Renal pelvis (tissue), 4 donors: ENCODE data around the gene ASPSCR1. TPM values are rescaled to one million over a fixed set of nuclear protein-coding genes. Genes with fewer than 3 reads are reported as not detected.

Experiments used
- DNase-seq: peaks from one replicate; pipeline ENCODE4 v3.0.0-alpha.2; 2013
- polyA plus RNA-seq, 3 donors: library from polyadenylated mRNA; unstranded; fragments of 120-200 nt; gene quantifications; one replicate each; pipeline ENCODE4 v1.2.1, GENCODE V29; 2013; ENCODE audit not compliant: insufficient read length in 3 of 3

ASPSCR1 gene
- polyA plus RNA-seq, 3 donors, result 37.2 to 40.1 (median 37.4) TPM

- DNase-seq, result no peak
Measured at GRCh38 chr17:82052638-82053059, 75.2 kb downstream of the ASPSCR1 start.

- DNase-seq, result no peak
Measured at GRCh38 chr17:82053130-82053529, 75.7 kb downstream of the ASPSCR1 start.

GRCh38 chr17:82053556-82054263 lies 76.3 kb downstream of the ASPSCR1 start:
- DNase-seq, result no peak

- no peak for DNase-seq
Measured at GRCh38 chr17:82054351-82055022, 77.1 kb downstream of the ASPSCR1 start.

GRCh38 chr17:82055023-82055964 lies 77.9 kb downstream of the ASPSCR1 start:
- DNase-seq, result no peak

GRCh38 chr17:82055965-82056728 lies 78.7 kb downstream of the ASPSCR1 start:
- DNase-seq, result no peak

GRCh38 chr17:82056729-82057621 lies 79.5 kb downstream of the ASPSCR1 start:
- no peak for DNase-seq

GRCh38 chr17:82058230-82058854 lies 80.9 kb downstream of the ASPSCR1 start:
- no peak for DNase-seq

- no peak for DNase-seq
Measured at GRCh38 chr17:82058855-82059249, 81.4 kb downstream of the ASPSCR1 start.

GRCh38 chr17:82059272-82060000 lies 82.0 kb downstream of the ASPSCR1 start:
- DNase-seq, result no peak

- no peak for DNase-seq
Measured at GRCh38 chr17:82060001-82060380, 82.6 kb downstream of the ASPSCR1 start.

GRCh38 chr17:82060614-82061013 lies 83.2 kb downstream of the ASPSCR1 start:
- DNase-seq, result no peak

GRCh38 chr17:82061047-82061925 lies 83.9 kb downstream of the ASPSCR1 start:
- DNase-seq, result no peak

- DNase-seq, result no peak
Measured at GRCh38 chr17:82062076-82062983, 84.9 kb downstream of the ASPSCR1 start.

GRCh38 chr17:82062984-82063368 lies 85.5 kb downstream of the ASPSCR1 start:
- DNase-seq, result no peak

GRCh38 chr17:82063424-82064415 lies 86.3 kb downstream of the ASPSCR1 start:
- no peak for DNase-seq
